HG02763 (cell line): ENCODE measurements around the gene STXBP6.
"Not testable (repeated sequence)": the region's sequence is repeated elsewhere in the genome, so short reads cannot be mapped to it uniquely, and the experiment has no call there.

Source experiments
- ATAC-seq: cut with Tn5 transposase; IDR thresholded peaks from one replicate; pipeline ENCODE4 v1.9.1; 2021; ENCODE audit warnings: mild to moderate bottlenecking, moderate library complexity; ENCODE audit not compliant: unreplicated experiment

Gene STXBP6

GRCh38 chr14:24774187-24774915 lies 275.6 kb downstream of the STXBP6 start:
- no peak for ATAC-seq

- not testable (repeated sequence) for ATAC-seq
Measured at GRCh38 chr14:24773564-24773963, 276.4 kb downstream of the STXBP6 start.

- ATAC-seq, result no peak
Measured at GRCh38 chr14:24766434-24766833, 283.5 kb downstream of the STXBP6 start.

- ATAC-seq, result no peak
Measured at GRCh38 chr14:24761141-24761540, 288.8 kb downstream of the STXBP6 start.
